Kidney glomerular epithelial cell (primary cell): Measurements from ENCODE around the gene DOP1B.

ENCODE experiments used
- DNase-seq: peaks from one replicate; lab custom pipeline; 2025; lab: John Stamatoyannopoulos, UW

Gene DOP1B

DNA sequence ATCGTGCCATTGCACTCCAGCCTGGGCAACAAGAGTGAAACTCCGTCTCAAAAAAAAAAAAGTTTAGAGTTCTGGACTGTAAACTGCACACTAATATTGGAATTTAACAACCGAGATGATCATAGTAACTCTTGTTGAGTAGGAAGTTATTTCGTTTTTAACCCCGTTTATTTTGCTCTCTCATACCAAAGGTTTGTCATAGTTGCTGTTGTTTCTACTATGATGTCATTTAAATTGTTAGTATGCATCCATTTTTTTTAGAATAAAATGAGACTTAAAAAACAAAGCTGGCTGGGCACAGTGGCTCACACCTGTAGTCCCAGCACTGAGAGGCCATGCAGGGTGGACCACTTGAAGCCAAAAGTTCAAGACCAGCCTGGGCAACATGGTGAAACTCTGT is 49.3 kb downstream of the DOP1B start:
- no peak for DNase-seq
